GM19452 (cell line): Measurements from ENCODE around the gene NCAPH2.

Experiments
- ATAC-seq: cut with Tn5 transposase; IDR thresholded peaks from one replicate; pipeline ENCODE4 v1.9.1; 2021; ENCODE audit not compliant: unreplicated experiment

The NCAPH2 gene

DNA sequence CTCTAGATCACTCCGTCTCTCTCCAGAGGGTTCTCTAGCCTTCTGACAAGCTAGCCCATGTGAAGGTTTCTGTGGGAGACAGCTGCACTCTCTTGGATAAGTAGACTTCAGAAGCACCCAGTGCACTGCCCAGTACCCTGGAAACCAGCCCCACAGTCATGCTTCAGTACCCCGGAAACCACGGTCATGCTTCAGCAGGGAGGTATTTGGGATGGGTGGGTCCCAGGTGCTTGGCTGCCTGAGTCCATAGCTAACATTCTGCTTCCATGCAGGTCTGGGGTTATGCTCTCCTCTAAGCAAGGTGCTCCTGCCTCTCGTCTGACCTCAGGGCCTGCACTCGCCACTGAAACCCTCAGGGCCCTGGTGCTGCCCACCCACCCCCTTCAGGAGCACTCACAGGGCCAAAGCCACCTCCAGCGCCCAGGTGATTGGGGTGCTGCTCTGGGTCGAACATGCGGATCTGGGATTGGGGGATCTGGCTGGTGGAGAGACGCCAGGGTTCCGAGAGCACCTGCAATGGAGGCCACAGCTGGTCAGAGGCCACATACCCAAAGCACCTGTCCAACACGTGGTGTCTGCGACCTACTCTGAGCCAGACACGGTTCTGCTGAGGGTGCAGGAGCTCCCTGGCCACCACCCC, 62.0 kb downstream of the NCAPH2 start:
- no peak for ATAC-seq

DNA sequence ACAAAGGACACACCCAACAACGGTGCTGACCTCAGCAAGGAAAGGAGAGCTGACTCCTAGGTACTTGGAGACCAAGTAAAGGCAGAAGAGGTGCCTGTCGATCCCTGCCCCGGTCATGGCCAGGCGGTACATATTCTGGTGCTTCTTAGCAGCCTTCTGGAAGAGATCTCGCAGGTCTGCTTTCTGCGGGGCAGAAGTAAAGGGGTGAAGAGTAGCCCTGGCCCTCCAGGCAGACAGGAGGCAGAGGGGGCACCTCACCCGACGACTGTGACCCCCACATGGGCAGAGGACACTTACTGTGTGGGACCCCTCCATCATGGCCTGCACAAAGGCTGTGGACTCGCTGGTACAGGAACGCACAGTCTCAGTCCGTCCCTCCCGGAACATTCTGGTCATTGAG, 62.8 kb downstream of the NCAPH2 start:
- ATAC-seq = no peak

DNA sequence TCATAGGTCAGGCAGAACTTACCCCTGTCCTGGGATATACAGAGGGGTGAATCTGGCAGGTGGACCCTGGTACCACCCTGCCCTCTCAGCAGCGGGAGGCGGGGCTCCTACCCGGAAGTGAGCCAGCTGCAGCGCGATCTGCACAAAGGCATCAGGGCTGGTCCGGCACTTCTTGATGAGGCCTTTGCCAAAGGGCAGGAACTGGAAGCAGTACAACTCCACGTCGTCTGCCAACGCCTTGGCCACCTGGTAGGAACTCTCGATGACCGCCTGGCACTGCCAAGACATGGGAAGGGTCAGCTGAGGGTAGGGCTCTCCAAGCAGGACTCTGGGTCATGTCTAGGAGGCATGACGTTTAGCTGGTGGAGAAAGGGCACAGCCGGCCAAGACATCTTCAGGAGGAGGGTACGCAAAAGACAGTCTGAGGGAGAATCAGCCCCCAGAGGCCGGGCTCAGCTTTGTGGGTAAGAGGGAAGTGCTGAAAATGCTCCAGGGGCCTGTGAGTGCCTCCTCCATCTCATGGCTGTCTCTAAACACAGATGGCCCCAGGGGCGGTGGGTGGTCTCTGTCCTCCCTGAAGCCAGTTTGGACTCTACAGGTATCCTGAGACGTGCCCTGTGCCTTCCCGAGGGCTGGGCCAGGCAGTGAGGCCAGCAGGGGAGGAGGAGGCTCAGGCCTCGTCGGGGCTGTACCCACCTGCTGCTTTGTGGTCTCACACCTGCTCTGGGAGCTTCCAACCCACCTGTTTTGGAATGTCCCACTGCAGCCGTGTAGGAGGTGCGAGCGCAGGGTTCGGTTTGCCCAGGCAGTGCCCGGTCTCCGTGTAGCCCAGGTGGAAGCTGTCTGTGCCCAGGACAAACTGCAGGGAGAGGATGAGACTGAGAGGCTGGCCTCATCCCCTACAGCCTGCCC, 63.5 kb downstream of the NCAPH2 start:
- ATAC-seq = no peak

DNA sequence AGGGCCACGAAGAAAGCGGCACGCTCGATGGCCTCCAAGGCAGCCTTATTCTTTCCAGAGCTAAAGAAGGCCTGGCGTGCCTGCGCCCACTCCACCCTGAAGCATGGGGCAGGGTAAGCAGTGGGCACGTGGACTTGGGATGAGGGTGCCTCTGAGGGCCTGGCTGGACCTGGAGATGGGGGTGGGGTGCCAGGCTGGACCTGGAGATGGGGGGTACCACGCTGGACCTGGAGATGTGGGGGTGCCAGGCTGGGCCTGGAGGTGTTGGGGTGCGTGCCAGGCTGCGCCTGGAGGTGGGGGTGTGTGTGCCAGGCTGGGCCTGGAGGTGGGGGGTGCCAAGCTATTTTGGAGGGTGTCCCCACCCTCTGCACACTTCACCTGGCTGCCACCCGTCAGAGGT, 64.9 kb downstream of the NCAPH2 start:
- ATAC-seq = no peak

DNA sequence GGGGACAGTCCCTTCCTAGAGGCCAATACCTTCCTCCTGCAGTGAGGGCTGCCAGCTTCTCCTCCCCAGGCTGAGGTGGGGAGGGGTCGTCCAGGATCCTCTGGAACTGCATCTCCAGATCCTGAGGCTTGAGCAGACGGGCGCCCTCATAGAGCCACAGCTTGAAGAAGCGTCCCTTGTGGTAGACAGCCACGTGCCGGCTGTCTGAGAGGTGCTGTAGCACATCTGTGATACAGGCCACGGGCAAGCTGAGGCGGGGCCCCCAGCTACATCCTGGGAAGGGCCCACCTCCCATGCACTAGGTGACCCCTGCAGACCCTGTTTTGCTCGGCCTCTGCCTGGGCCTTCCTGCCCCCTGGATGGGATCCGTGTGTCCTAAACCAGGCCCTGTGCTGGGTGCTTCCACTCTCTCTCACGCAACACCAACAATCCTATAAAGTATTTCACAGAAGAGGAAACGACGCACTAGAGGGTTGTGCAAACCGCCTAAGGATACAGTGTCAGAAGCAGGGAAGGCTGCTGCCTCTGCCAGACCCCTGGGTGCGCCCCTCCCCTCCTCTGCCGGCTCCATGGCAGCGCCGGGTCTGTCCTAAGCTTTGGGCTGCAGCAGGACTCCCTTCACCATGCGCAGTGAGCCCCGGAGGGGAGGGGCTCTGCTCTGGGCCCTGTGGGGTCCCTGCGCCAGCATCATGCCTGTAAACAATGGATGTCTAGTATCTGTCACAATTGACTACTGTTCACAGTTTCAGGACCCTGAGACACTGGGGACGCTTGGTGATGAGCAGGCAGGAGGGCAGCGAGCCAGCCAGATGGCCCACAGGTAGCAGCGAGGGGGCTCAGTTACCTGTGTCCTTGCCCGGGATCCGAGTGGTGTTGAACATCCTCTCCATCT, 65.7 kb downstream of the NCAPH2 start:
- no peak for ATAC-seq

DNA sequence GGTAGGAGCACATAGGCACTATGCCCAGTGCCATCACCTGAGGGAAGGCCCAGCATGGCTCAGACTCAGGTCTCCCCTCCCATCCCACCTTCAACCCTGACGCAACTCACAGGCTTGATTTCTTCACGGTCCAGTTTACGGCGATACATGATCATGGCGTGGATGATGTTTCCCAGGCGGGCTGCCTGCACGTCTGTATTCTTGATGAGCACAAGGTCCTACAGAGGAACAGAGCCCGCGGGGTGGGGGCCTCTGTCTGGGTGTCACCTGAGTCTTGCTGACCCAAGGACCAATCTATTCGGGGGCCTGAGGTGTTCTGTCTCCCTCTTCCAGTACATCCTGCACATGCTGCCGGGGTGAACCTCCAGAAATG, 66.3 kb downstream of the NCAPH2 start:
- no peak for ATAC-seq
